ENCODE data around the gene KLHL15.
"Not testable (repeated sequence)": the region's sequence is repeated elsewhere in the genome, so short reads cannot be mapped to it uniquely, and the experiment has no call there.

The KLHL15 gene

DNA sequence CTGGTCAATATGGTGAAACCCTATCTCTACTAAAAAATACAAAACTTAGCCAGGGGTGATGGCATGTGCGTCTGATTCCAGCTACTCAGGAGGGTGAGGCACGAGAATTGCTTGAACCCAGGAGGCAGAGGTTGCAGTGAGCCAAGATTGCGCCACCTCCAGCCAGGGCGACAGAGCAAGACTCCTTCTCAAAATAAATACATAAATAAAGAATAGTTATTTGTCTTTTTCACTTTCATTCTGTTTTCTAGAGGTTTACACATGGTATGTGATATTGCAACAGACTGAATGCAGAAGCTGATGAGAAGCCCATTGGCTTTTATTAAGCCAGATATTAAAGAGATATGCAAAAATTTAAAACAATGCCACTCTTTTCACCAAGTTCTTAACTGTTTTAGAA, 8.2 kb downstream of the KLHL15 start:
- no peak for DNase-seq (ENCODE audit: low read depth)

- no peak for DNase-seq (ENCODE audit: low read depth)
Measured at GRCh38 chrX:24017674-24018073, 9.3 kb downstream of the KLHL15 start.

GRCh38 chrX:24014388-24015018, 12.5 kb downstream of the KLHL15 start:
- DNase-seq (ENCODE audit: low read depth) = no peak

DNA sequence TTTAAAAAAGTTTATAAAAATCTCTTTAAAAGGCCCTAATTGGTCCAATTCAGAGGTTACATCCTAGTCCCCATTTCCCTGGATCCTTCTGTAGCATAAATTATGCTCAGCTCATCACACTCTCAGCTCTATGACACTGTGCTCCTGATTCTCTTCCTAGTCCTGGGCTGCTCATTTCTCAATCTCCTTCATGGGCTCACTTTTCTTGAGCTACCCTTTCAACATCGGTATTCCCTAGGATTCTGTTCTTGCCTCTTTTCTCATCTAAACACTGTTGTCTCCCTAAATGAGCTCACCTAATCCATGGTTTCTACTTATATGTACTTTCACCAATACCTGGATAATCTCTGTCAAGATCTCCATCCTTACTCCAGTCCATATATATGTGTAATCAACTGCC, 14.7 kb downstream of the KLHL15 start:
- no peak for DNase-seq (ENCODE audit: low read depth)

DNA sequence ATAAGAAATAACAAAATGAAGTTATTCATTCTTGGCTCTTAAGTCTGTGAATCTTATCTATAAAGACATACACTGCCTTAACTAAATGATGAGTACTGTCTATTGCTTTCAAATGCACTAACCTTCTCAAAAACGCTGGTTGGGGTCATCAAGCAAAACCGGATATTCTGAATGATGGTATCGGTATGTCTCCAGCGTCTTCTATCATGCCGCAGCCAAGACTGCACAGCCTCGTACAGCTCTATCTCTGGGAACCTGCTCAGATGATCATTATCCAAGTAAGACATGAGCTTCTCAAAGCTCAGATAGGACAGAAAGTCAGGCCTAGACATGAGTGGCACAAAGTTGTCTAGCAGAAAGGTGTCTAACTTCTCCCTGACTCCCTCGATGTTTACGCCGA, 21.1 kb downstream of the KLHL15 start:
- no peak for DNase-seq (ENCODE audit: low read depth)

DNA sequence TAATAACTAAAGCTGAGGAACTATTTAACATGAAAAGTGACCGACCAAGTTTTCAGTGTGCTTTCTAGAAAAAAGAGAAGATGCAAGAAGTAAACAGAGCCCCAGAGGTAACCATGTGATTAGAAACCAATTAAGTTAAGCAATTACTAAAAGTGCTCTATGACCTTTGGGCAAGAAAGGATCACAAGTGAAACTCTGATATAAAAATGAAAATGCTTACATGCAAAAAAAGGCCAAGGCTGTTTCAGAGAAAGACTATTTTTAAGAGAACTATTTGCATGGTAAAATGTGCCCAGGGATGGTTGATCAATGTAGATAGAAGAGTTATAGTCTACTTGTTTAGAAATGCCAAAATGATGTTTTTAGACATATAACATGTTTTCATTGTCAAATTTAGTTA, 22.0 kb downstream of the KLHL15 start:
- no peak for DNase-seq (ENCODE audit: low read depth)

GRCh38 chrX:24002792-24003191, 24.2 kb downstream of the KLHL15 start:
- DNase-seq (ENCODE audit: low read depth) = no peak

GRCh38 chrX:24002167-24002566, 24.8 kb downstream of the KLHL15 start:
- no peak for DNase-seq (ENCODE audit: low read depth)

GRCh38 chrX:23999671-24000070, 27.3 kb downstream of the KLHL15 start:
- DNase-seq (ENCODE audit: low read depth) = no peak

DNA sequence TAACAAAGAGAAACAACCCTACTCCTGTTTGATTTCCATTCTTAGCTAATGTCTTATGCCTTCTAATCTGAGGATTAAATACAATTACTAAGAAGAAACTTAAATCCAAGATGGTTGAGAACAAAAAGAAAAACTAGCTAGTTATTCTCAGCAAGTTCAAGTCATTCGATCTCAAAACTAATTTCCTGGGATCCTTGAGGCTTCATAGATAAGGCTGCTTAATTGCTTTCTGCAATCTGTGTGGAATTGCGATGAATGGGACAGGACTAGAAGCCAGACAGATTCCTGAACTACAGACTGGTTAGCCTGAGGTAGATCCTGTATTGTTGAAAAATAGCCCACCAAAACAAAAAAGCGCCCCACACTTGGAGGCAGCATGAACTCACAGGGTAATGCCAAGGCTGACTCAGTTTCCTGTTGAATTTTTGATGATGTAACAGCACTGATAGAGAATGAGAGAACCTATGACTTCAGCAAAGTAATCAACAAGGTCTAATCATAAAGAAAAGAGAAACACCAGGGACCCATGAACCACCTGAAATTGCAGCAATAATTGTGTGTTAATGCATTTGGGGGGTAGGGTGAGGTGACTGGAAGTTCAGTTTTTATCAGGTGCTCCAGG, 33.9 kb downstream of the KLHL15 start:
- no peak for DNase-seq (ENCODE audit: low read depth)

DNA sequence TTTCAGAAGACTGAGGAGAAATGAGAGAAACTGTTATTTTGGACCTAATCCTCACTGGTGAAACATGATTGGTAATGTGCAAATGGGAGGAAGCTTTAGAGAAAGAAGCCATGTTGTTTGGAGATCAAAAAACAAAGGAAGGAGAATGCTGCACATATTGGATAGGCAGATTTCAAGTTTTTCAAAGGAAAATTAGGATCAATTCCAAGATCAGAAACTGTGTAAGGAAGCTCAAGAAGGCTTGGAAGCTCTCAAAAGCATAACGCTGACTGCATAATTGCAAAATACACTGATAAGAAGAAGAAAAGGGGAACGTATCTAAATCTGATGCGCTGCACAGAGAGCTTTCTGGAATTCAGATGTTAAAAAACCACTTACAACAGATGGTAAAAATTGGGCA, 34.6 kb downstream of the KLHL15 start:
- no peak for DNase-seq (ENCODE audit: low read depth)

GRCh38 chrX:23990455-23990854, 36.5 kb downstream of the KLHL15 start:
- no peak for DNase-seq (ENCODE audit: low read depth)

DNA sequence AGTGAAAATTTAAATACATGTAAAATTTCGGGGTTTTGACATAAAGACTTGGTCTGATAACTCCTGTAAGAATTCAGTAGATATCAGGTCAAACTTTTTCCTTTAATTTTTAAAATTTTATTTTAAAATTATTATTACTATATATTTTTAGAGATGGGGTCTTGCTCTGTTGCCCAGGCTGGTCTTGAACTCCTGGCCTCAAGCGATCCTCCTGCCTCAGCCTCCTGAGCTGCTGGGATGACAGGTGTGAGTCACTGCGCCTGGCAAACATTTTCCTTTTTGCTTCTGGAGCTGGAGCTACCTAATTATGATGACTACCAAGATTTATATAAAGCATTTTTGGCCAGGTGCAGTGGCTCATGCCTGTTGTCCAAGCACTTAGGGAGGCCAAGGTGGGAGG, 37.3 kb downstream of the KLHL15 start:
- no peak for DNase-seq (ENCODE audit: low read depth)

DNA sequence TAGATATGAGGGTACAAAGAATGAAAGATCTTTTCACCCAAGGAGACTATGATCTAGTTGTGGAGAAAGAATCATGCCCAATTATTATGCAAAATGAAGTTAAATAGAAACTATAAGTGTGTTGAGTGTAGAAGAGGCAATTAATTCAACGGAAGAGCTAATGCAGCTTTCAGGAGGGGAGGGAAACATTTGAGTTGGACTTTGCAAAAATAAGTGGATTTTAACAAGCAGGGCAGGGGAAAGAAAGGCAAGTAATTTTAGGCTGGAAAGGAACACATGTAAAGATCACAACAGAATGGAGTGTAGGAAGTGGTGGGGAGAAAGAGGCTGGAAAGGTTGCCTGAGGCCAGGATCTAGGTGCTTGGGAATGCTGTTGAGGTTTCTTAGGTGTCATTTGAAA, 44.1 kb downstream of the KLHL15 start:
- DNase-seq (ENCODE audit: low read depth) = no peak

- DNase-seq (ENCODE audit: low read depth) = no peak
Measured at GRCh38 chrX:23981711-23982110, 45.3 kb downstream of the KLHL15 start.

GRCh38 chrX:23981222-23981621, 45.8 kb downstream of the KLHL15 start:
- no peak for DNase-seq (ENCODE audit: low read depth)

- no peak for DNase-seq (ENCODE audit: low read depth)
Measured at GRCh38 chrX:23980011-23980441, 47.0 kb downstream of the KLHL15 start.

DNA sequence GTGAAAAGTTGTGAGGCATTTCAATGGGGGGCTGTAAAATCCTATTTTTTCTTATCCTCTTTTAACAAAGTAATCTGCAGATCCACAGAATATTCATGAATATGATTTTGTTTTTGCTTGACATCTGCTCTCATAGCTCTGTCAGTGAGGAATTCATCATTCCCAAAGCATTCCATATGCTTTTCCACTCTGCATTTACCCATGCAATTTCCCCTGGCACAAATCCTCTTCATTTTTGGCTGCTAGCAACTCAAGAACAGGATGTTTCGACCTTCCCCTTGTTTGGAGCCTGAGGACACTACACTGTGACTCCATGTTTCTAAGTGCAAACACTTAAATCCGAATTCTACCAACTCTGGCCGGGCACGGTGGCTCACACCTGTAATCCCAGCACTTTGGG, 48.5 kb downstream of the KLHL15 start:
- DNase-seq (ENCODE audit: low read depth) = no peak

- not testable (repeated sequence) for DNase-seq (ENCODE audit: low read depth)
Measured at GRCh38 chrX:23965630-23966029, 61.4 kb downstream of the KLHL15 start.

GRCh38 chrX:23964191-23964590, 62.8 kb downstream of the KLHL15 start:
- no peak for DNase-seq (ENCODE audit: low read depth)

DNA sequence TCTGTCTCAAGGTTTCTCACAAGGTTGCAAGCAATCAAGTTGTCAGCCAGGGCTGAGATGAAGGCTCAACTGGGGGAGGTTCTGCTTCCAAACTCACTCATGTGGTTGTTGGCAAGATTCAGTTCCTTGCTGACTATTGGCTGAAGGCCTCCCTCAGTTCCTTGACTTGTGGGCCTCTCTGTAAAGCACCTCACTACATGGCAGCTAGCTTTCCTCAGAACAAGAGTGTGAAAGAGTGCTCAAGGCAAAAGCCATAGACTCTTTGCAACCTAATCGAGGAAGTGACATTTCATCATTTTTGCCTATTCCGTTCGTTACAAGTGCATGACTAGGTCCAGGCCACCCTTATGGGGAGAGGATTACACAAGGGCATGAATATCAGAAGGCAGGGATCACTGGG, 67.2 kb downstream of the KLHL15 start:
- DNase-seq (ENCODE audit: low read depth) = no peak

GRCh38 chrX:23954396-23954795, 72.6 kb downstream of the KLHL15 start:
- DNase-seq (ENCODE audit: low read depth) = no peak

DNA sequence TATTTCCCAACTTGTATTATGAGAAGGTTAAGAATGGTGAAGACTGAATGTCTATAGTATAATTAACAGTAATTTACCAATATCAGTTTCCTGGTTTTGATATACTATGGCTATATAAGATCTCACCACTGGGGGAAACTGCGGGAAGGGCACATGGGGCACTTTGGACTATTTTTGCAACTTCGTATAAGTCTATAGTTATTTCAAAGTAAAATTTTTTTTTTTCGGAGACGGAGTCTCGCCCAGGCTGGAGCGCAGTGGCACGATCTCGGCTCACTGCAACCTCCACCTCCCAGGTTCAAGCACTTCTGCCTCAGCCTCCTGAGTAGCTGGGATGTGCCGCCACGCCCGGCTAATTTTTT, 73.1 kb downstream of the KLHL15 start:
- DNase-seq (ENCODE audit: low read depth) = no peak
